WI38 (cell line): Measurements from ENCODE around the gene RPS6KA3.
"Not testable (repeated sequence)": the region's sequence is repeated elsewhere in the genome, so short reads cannot be mapped to it uniquely, and the experiment has no call there.

Experiments used
- H3K4me3 ChIP-seq: 2 replicates; pipeline ENCODE4 v1.5.1; 2011; ENCODE audit warnings: low read depth, mild to moderate bottlenecking, control low read depth, low read length
- CTCF ChIP-seq: IDR thresholded peaks from 2 replicates; pipeline ENCODE4 v1.5.1; 2012; ENCODE audit warnings: low read depth, mild to moderate bottlenecking, control low read depth, low read length

The RPS6KA3 gene

GRCh38 chrX:20251691-20252090 lies 15.0 kb downstream of the RPS6KA3 start:
- no peak overlapping the region for H3K4me3 ChIP-seq
- TF ChIP-seq CTCF: no peak

GRCh38 chrX:20250146-20250545 lies 16.6 kb downstream of the RPS6KA3 start:
- not testable (repeated sequence) for H3K4me3 ChIP-seq

- no peak overlapping the region for H3K4me3 ChIP-seq
- TF ChIP-seq CTCF: no peak
These were observed 18.0 kb downstream of the RPS6KA3 start for GRCh38 chrX:20248592-20249192.

- TF ChIP-seq CTCF: no peak
- no peak overlapping the region for H3K4me3 ChIP-seq
These were observed 21.8 kb downstream of the RPS6KA3 start for GRCh38 chrX:20244931-20245330.

GRCh38 chrX:20240201-20240600 lies 26.5 kb downstream of the RPS6KA3 start:
- H3K4me3 ChIP-seq: no peak overlapping the region
- TF ChIP-seq CTCF: no peak

GRCh38 chrX:20237864-20238263 lies 28.8 kb downstream of the RPS6KA3 start:
- TF ChIP-seq CTCF: no peak
- no peak overlapping the region for H3K4me3 ChIP-seq

- TF ChIP-seq CTCF: no peak
- H3K4me3 ChIP-seq: no peak overlapping the region
These were observed 31.0 kb downstream of the RPS6KA3 start for GRCh38 chrX:20235755-20236154.

- no peak for TF ChIP-seq CTCF
- no peak overlapping the region for H3K4me3 ChIP-seq
These were observed 33.4 kb downstream of the RPS6KA3 start for GRCh38 chrX:20233336-20233735.
